Vagina (tissue), 2 donors: ENCODE results near the gene NPAS3. TPM values are rescaled to one million over a fixed set of nuclear protein-coding genes. Genes with fewer than 3 reads are reported as not detected.

Experiments used
- DNase-seq, 2 donors: peaks; one replicate each; pipeline ENCODE4 v3.0.0-alpha.2; 2017; ENCODE audit errors: extremely low spot score in 2 of 2
- H3K27ac ChIP-seq: fragments of 200-600 bp; sonication (generic); one replicate; pipeline ENCODE4 v1.5.1; 2019
- H3K27me3 ChIP-seq: fragments of 200-600 bp; sonication (generic); one replicate; pipeline ENCODE4 v1.5.1; 2019
- H3K36me3 ChIP-seq, 2 donors: fragments of 200-600 bp; sonication (generic); one replicate each; pipeline ENCODE4 v1.5.1; 2017 to 2019
- H3K4me1 ChIP-seq: fragments of 200-600 bp; sonication (generic); one replicate; pipeline ENCODE4 v1.5.1; 2019
- H3K4me3 ChIP-seq, 2 donors: fragments of 200-600 bp; sonication (generic); 1 replicate in 1 of 2; 2 replicates in 1 of 2; pipeline ENCODE4 v1.5.1; 2016 to 2019
- H3K9me3 ChIP-seq: fragments of 200-600 bp; sonication (generic); one replicate; pipeline ENCODE4 v1.5.1; 2019
- CTCF ChIP-seq, 3 experiments: fragments of 450-650 bp in 2 of 3; fragments of 200-600 bp in 1 of 3; sonication (generic) in 1 of 3; IDR thresholded peaks; one replicate each; pipeline ENCODE4 v1.5.1; 2017 to 2019; ENCODE audit warnings: antibody characterized with exemption in 3 of 3, mild to moderate bottlenecking in 2 of 3, moderate library complexity in 2 of 3
- POLR2A ChIP-seq, 2 donors: fragments of 450-650 bp; IDR thresholded peaks; one replicate each; pipeline ENCODE4 v1.6.1; 2017; ENCODE audit warnings: antibody characterized with exemption in 2 of 2, mild to moderate bottlenecking in 2 of 2, moderate library complexity in 2 of 2
- POLR2AphosphoS5 ChIP-seq, 2 donors: sonication (generic); formaldehyde crosslinking; IDR thresholded peaks; one replicate each; pipeline ENCODE4 v1.9.0; 2017; ENCODE audit warnings: antibody characterized with exemption in 2 of 2, mild to moderate bottlenecking in 2 of 2, low read depth in 1 of 2; ENCODE audit not compliant: insufficient read depth in 1 of 2
- intact Hi-C: fragments of 100-400 bp; cut with DNase I; formaldehyde crosslinking; loops from one replicate; pipeline ENCODE4 v1.15.1; 2023
- total RNA-seq: library from RNA; depleted of rRNA; stranded (reverse); fragments of >200 nt; gene quantifications from one replicate; pipeline ENCODE4 v1.2.3, GENCODE V29; 2016

NPAS3 gene
- total RNA-seq, 1 donor from 2014 or later, result 1.2 TPM

- Histone ChIP-seq H3K4me1 (no peaks in the 10 kb centered on the region), H3K9me3 (no peaks in the 10 kb centered on the region), H3K4me3 (no peak overlapping the region), H3K27ac (no peak overlapping the region), H3K36me3 (no peaks in the 10 kb centered on the region), H3K27me3 (no peaks in the 10 kb centered on the region)
- intact Hi-C loops, result no loop called here
- no peak for DNase-seq
- TF ChIP-seq CTCF (IDR thresholded peaks at IDR 0.05) (no peak), POLR2A (IDR thresholded peaks at IDR 0.05) (no peak), POLR2AphosphoS5 (IDR thresholded peaks at IDR 0.05; ENCODE audit: insufficient read depth in 1 of 2, low read depth in 1 of 2) (no peak)
These were observed 462.6 kb downstream of the NPAS3 start for GRCh38 chr14:33401311-33401710.

- TF ChIP-seq POLR2AphosphoS5 (IDR thresholded peaks at IDR 0.05; ENCODE audit: insufficient read depth in 1 of 2, low read depth in 1 of 2) (no peak), CTCF (IDR thresholded peaks at IDR 0.05) (no peak), POLR2A (IDR thresholded peaks at IDR 0.05) (no peak)
- no peak overlapping the region for H3K27ac ChIP-seq
- DNase-seq, result no peak
- no peak overlapping the region for H3K4me3 ChIP-seq
- no peaks in the 10 kb centered on the region for H3K9me3 ChIP-seq
- no peaks in the 10 kb centered on the region for H3K4me1 ChIP-seq
- intact Hi-C loops, result no loop called here
- H3K36me3 ChIP-seq, result no peaks in the 10 kb centered on the region
- H3K27me3 ChIP-seq, result no peaks in the 10 kb centered on the region
These were observed 463.9 kb downstream of the NPAS3 start for GRCh38 chr14:33402604-33403003.

- intact Hi-C loops, result no loop called here
- TF ChIP-seq CTCF (IDR thresholded peaks at IDR 0.05) (no peak), POLR2AphosphoS5 (IDR thresholded peaks at IDR 0.05; ENCODE audit: insufficient read depth in 1 of 2, low read depth in 1 of 2) (no peak), POLR2A (IDR thresholded peaks at IDR 0.05) (no peak)
- Histone ChIP-seq H3K27ac (no peak overlapping the region), H3K36me3 (no peaks in the 10 kb centered on the region), H3K9me3 (no peaks in the 10 kb centered on the region), H3K27me3 (no peaks in the 10 kb centered on the region), H3K4me1 (no peaks in the 10 kb centered on the region), H3K4me3 (no peak overlapping the region)
- DNase-seq, result no peak
These were observed 465.4 kb downstream of the NPAS3 start for GRCh38 chr14:33404054-33404453.

- Histone ChIP-seq H3K4me1 (no peaks in the 10 kb centered on the region), H3K27me3 (no peaks in the 10 kb centered on the region), H3K27ac (no peak overlapping the region), H3K9me3 (no peaks in the 10 kb centered on the region), H3K4me3 (no peak overlapping the region), H3K36me3 (no peaks in the 10 kb centered on the region)
- intact Hi-C loops, result no loop called here
- DNase-seq, result no peak
- TF ChIP-seq POLR2A (IDR thresholded peaks at IDR 0.05), result no peak
- no peak for TF ChIP-seq CTCF (IDR thresholded peaks at IDR 0.05)
- no peak for TF ChIP-seq POLR2AphosphoS5 (IDR thresholded peaks at IDR 0.05; ENCODE audit: insufficient read depth in 1 of 2, low read depth in 1 of 2)
These were observed 466.4 kb downstream of the NPAS3 start for GRCh38 chr14:33404964-33405574.

- Histone ChIP-seq H3K36me3 (no peaks in the 10 kb centered on the region), H3K4me1 (no peaks in the 10 kb centered on the region), H3K9me3 (no peaks in the 10 kb centered on the region), H3K27ac (no peak overlapping the region), H3K27me3 (no peaks in the 10 kb centered on the region), H3K4me3 (no peak overlapping the region)
- no peak for DNase-seq
- intact Hi-C loops, result no loop called here
- TF ChIP-seq CTCF (IDR thresholded peaks at IDR 0.05) (no peak), POLR2AphosphoS5 (IDR thresholded peaks at IDR 0.05; ENCODE audit: insufficient read depth in 1 of 2, low read depth in 1 of 2) (no peak), POLR2A (IDR thresholded peaks at IDR 0.05) (no peak)
These were observed 468.1 kb downstream of the NPAS3 start for GRCh38 chr14:33406766-33407165.
